Endothelial cell of umbilical vein (primary cell): Measurements from ENCODE around the gene KRTAP10-8. TPM values are rescaled to one million over a fixed set of nuclear protein-coding genes. Genes with fewer than 3 reads are reported as not detected.

Source experiments
- BruUV-seq: library from RNA; stranded (reverse); fragments of 400-500 nt; replicated peaks from 2 replicates; lab custom pipeline; 2021; lab: Mats Ljungman, UMichigan
- CTCF ChIA-PET: fragments of 300-600, 350-600 bp; sonication (Branson Sonifier 250); formaldehyde crosslinking; loops from one replicate; lab custom pipeline; 2021; ENCODE audit warnings: antibody characterized with exemption, inconsistent platforms; lab: Charles Lee
- POLR2A ChIA-PET: fragments of 300-600, 350-600 bp; sonication (Branson Sonifier 250); formaldehyde crosslinking; loops from one replicate; lab custom pipeline; 2021; ENCODE audit warnings: antibody characterized with exemption, inconsistent platforms; lab: Charles Lee
- DNase-seq: peaks from one replicate; pipeline ENCODE4 v3.0.0-alpha.2; 2011; ENCODE audit warnings: low read depth, low spot score
- FAIRE-seq: peaks from 2 replicates; lab custom pipeline; 2011; peaks lifted over from hg19 to GRCh38; lab: Jason Lieb, UNC
- H2AFZ ChIP-seq: 2 replicates; pipeline ENCODE4 v1.6.0; 2012; ENCODE audit warnings: low read depth, low read length, control low read depth, inconsistent platforms
- H3K27ac ChIP-seq: 2 replicates; pipeline ENCODE4 v1.5.1; 2011; ENCODE audit warnings: low read depth, mild to moderate bottlenecking, control low read depth, low read length, moderate library complexity; ENCODE audit not compliant: insufficient read depth
- H3K27me3 ChIP-seq, 2 experiments: 2 replicates each; pipeline versions ENCODE4 v1.6.0 to v1.6.1; 2011; ENCODE audit warnings: low read length in 2 of 2, mixed read lengths in 1 of 2; ENCODE audit not compliant: control insufficient read depth in 2 of 2, insufficient read depth in 2 of 2
- H3K36me3 ChIP-seq, 2 experiments: 2 replicates in 1 of 2; 3 replicates in 1 of 2; pipeline ENCODE4 v1.5.1; 2011; ENCODE audit warnings: low read length in 2 of 2, mild to moderate bottlenecking in 1 of 2, moderate library complexity in 1 of 2; ENCODE audit not compliant: control insufficient read depth in 2 of 2, insufficient read depth in 2 of 2; ENCODE audit errors: extremely low read depth in 1 of 2
- H3K4me1 ChIP-seq: 3 replicates; pipeline ENCODE4 v1.5.1; 2011; ENCODE audit warnings: mild to moderate bottlenecking, low read length; ENCODE audit not compliant: control insufficient read depth, insufficient read depth; ENCODE audit errors: extremely low read depth
- H3K4me2 ChIP-seq: 2 replicates; pipeline ENCODE4 v1.6.1; 2011; ENCODE audit warnings: low read length, control low read depth, mixed read lengths; ENCODE audit not compliant: insufficient read depth
- H3K4me3 ChIP-seq, 3 experiments: fragments of 200-600 bp in 1 of 3; sonication (generic), shearing (Covaris generic) in 1 of 3; replicated peaks in 1 of 3; 2 replicates each; pipeline ENCODE4 v1.5.1; 2011 to 2016; ENCODE audit warnings: control low read depth in 3 of 3, low read length in 3 of 3, mild to moderate bottlenecking in 2 of 3, inconsistent platforms in 1 of 3, low read depth in 1 of 3, moderate library complexity in 1 of 3; ENCODE audit not compliant: insufficient read depth in 1 of 3
- H3K79me2 ChIP-seq: 2 replicates; pipeline ENCODE4 v1.6.0; 2012; ENCODE audit warnings: low read length, inconsistent platforms; ENCODE audit not compliant: control insufficient read depth, insufficient read depth
- H3K9ac ChIP-seq: replicated peaks from 2 replicates; pipeline ENCODE3; 2011; ENCODE audit warnings: low read length, control low read depth; ENCODE audit not compliant: insufficient read depth; ENCODE audit errors: extremely low read depth
- H3K9me1 ChIP-seq: replicated peaks from 3 replicates; pipeline ENCODE4 v1.6.0; 2011; ENCODE audit warnings: mild to moderate bottlenecking, low read length; ENCODE audit not compliant: control insufficient read depth, insufficient read depth; ENCODE audit errors: extremely low read depth
- H3K9me3 ChIP-seq: replicated peaks from 2 replicates; pipeline ENCODE4 v1.5.1; 2012; ENCODE audit warnings: low read length, inconsistent platforms; ENCODE audit not compliant: control insufficient read depth, insufficient read depth
- H4K20me1 ChIP-seq: replicated peaks from 2 replicates; pipeline ENCODE3; 2011; ENCODE audit warnings: mild to moderate bottlenecking, low read length; ENCODE audit not compliant: control insufficient read depth, insufficient read depth; ENCODE audit errors: extremely low read depth
- CTCF ChIP-seq, 2 donors: IDR thresholded peaks; 1 replicate in 1 of 2; 2 replicates in 1 of 2; pipeline ENCODE4 v1.5.1; 2011; ENCODE audit warnings: low read length in 2 of 2, mild to moderate bottlenecking in 2 of 2, moderate library complexity in 2 of 2, control low read depth in 1 of 2, inconsistent platforms in 1 of 2, low read depth in 1 of 2; ENCODE audit not compliant: insufficient read depth in 1 of 2; ENCODE audit errors: extremely low read depth in 1 of 2
- EZH2 ChIP-seq: IDR thresholded peaks from 2 replicates; pipeline ENCODE4 v1.6.1; 2012; ENCODE audit warnings: borderline replicate concordance, low read depth, mild to moderate bottlenecking, moderate library complexity, low read length, inconsistent platforms; ENCODE audit not compliant: severe bottlenecking
- FOS ChIP-seq: IDR thresholded peaks from 2 replicates; pipeline ENCODE4 v1.6.1; 2011; ENCODE audit warnings: mild to moderate bottlenecking, low read length, moderate library complexity, borderline replicate concordance; ENCODE audit not compliant: insufficient read depth
- GATA2 ChIP-seq: IDR thresholded peaks from 2 replicates; pipeline ENCODE4 v1.7.0; 2011; ENCODE audit warnings: low read depth, mild to moderate bottlenecking, moderate library complexity, mixed read lengths, low read length; ENCODE audit not compliant: insufficient read length, insufficient read depth
- JUN ChIP-seq: IDR thresholded peaks from 2 replicates; pipeline ENCODE4 v1.6.1; 2011; ENCODE audit warnings: borderline replicate concordance, low read depth; ENCODE audit not compliant: insufficient read length, insufficient read depth
- MAX ChIP-seq: IDR thresholded peaks from 2 replicates; pipeline ENCODE4 v1.6.1; 2011; ENCODE audit not compliant: insufficient read depth, insufficient read length
- MYC ChIP-seq: IDR thresholded peaks from one replicate; pipeline ENCODE4 v1.6.1; 2011; ENCODE audit warnings: mild to moderate bottlenecking, low read depth, low read length
- POLR2A ChIP-seq: IDR thresholded peaks from 2 replicates; pipeline ENCODE4 v1.6.1; 2012; ENCODE audit warnings: low read depth, mild to moderate bottlenecking, control low read depth, low read length
- POLR2AphosphoS5 ChIP-seq: IDR thresholded peaks from 2 replicates; pipeline ENCODE4 v1.6.1; 2012; ENCODE audit warnings: low read depth, mild to moderate bottlenecking, control low read depth, low read length, moderate library complexity; ENCODE audit not compliant: insufficient read depth
- dilution Hi-C: fragments of 300-500 bp; cut with MboI; formaldehyde crosslinking; loops from one replicate; pipeline ENCODE4 v1.15.0; 2019; ENCODE audit warnings: low sequenced_read_pairs; ENCODE audit not compliant: extremely low pct_ligation_motif_present
- intact Hi-C: fragments of 100-400 bp; cut with micrococcal nuclease; formaldehyde crosslinking; loops from one replicate; pipeline ENCODE4 v1.10.0; 2022
- polyA plus RNA-seq, 4 experiments: library from polyadenylated mRNA; depleted of rRNA in 3 of 4; stranded (reverse) in 3 of 4; unstranded in 1 of 4; fragments of >200 nt; gene quantifications; 2 replicates each; pipeline versions ENCODE4 v1.2.1 to v1.2.3, GENCODE V29; 2011 to 2012; ENCODE audit warnings: missing spikeins in 1 of 4
- total RNA-seq: library from RNA; stranded (reverse); gene quantifications from 2 replicates; pipeline ENCODE4 v1.2.3, GENCODE V29; 2021

The KRTAP10-8 gene
- total and polyA plus RNA-seq, 2 donors (not counting 3 experiments of a cell fraction or from before 2014, with no cell fraction given), result not detected

- no peaks in the 10 kb centered on the region for H3K79me2 ChIP-seq
- H3K9ac ChIP-seq, result no peak overlapping the region
- H3K27ac ChIP-seq, result no peak overlapping the region
- dilution Hi-C loops (no loop called here), intact Hi-C loops (no loop called here)
- peaks cover 0 to 3% of the 10 kb centered on the region in 2 experiments for H3K27me3 ChIP-seq
- ChIA-PET POLR2A (no interaction called here), CTCF (interaction anchor here (0.9 kb wide), 1 partner anchor 225 kb away, joined by 3 read pairs; no protein-coding TSS in a partner anchor)
- no peaks in the 10 kb centered on the region for H3K9me1 ChIP-seq
- no TSS peak for BruUV-seq
- no peak overlapping the region for H2AFZ ChIP-seq
- TF ChIP-seq GATA2 (no peak), FOS (no peak), JUN (no peak), MYC (no peak), CTCF (IDR thresholded peaks at IDR 0.05; ENCODE audit: extremely low read depth in 1 of 2, insufficient read depth in 1 of 2, low read depth in 1 of 2, low read length in 2 of 2) (no peak), MAX (no peak), POLR2A (no peak), EZH2 (no peak), POLR2AphosphoS5 (no peak)
- no peaks in the 10 kb centered on the region for H4K20me1 ChIP-seq
- H3K4me2 ChIP-seq, result no peak overlapping the region
- H3K9me3 ChIP-seq, result no peaks in the 10 kb centered on the region
- no peaks in the 10 kb centered on the region for H3K4me1 ChIP-seq
- H3K4me3 ChIP-seq, result no peak overlapping the region
- FAIRE-seq (no peak), DNase-seq (no peak)
- H3K36me3 ChIP-seq, result no peaks in the 10 kb centered on the region
Observed at GRCh38 chr21:44568261-44568660, 43.6 kb upstream of the KRTAP10-8 start.
